Adipose tissue (tissue), 3 donors: ENCODE data around the gene STOX2. TPM values are rescaled to one million over a fixed set of nuclear protein-coding genes. Genes with fewer than 3 reads are reported as not detected.
"Not testable (repeated sequence)": the region's sequence is repeated elsewhere in the genome, so short reads cannot be mapped to it uniquely, and the experiment has no call there.

Experiments used
- H3K27ac ChIP-seq: one replicate; pipeline ENCODE4 v1.5.1; 2013; ENCODE audit warnings: low read depth, low read length
- WGBS, 3 donors: extraction: QIAGEN DNeasy Blood & Tissue Kit; methylation state at CpG; one replicate each; pipeline ENCODE4 v1.1.7; 2013; 5-methylcytosine and 5-hydroxymethylcytosine counted together
- polyA plus RNA-seq, 3 donors: library from polyadenylated mRNA; stranded (reverse); fragments of 200-250 nt; gene quantifications; one replicate each; pipeline ENCODE4 v1.2.3, GENCODE V29; 2013
- donor health status: healthy with polysubstance abuse.
- donor health status: Bipolar disorder and iron deficiency.
- donor health status: healthy.

Gene STOX2
- polyA plus RNA-seq, 3 donors, result 0.77 to 2.6 (median 2.4) TPM

DNA sequence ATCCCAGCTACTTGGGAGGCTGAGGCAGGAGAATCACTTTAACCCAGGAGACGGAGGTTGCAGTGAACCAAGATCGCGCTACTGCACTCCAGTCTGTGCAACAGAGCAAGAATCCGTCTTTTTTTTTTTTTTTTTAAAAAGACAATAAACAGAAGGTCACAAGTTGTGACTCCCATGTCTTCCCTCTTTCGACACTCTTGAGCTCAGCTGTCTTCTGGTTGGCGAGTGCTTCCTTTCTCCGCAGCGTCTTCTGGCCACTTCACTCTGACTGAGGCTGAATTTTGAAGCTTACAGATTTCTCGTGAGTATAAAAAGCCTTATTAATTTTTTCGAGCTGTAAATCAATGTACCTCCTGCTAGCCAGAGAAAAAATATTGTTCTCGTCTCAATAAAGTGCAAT lies 124.9 kb downstream of the STOX2 start:
- no peak overlapping the region for H3K27ac ChIP-seq
- 76 to 84% (median 79%) methylated on average over 11 of the region's 11 CpGs for WGBS, 3 donors

DNA sequence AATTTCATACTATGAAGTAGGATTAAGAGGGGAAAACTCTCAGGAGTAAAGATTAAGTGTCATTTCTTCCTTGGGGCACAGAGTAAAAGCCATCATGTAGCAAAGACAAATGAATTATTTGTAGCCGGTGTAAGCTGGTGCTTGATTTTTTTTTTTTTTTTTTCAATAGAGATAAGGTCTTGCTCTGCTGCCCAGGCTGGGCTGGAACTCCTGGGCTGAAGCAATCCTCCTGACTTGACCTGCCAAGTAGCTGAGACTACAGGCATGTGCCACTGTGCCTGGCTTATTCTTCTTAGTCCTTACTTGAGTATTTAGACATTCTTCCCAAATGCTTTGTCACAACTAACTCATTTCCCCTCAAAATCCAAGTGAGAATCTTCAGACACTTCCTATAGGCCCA lies 125.7 kb downstream of the STOX2 start:
- no peak overlapping the region for H3K27ac ChIP-seq
- 35 to 78% (median 78%) methylated on average over 1 of the region's 1 CpG for WGBS, 3 donors

DNA sequence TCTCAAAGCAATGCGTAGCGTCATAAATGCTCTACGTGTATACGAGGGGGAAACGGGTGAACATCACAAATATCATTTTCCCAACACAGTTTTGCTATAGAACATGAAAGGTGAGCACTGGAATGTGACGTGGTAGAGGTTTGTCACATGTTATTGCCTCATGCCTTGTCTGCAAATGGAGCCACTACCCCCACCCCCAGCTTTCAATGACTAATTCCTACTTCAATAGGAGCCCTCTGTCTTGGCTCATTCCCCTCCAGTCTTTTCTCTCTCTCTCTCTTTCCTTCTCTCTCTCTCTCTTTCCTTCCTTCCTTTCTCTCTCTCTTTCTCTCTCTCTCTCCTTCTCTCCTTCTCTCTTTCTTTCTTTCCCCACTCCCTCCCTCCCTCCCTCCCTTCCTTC lies 127.0 kb downstream of the STOX2 start:
- WGBS, 3 donors, result 93 to 97% (median 93%) methylated on average over 6 of the region's 6 CpGs
- H3K27ac ChIP-seq, result no peak overlapping the region

DNA sequence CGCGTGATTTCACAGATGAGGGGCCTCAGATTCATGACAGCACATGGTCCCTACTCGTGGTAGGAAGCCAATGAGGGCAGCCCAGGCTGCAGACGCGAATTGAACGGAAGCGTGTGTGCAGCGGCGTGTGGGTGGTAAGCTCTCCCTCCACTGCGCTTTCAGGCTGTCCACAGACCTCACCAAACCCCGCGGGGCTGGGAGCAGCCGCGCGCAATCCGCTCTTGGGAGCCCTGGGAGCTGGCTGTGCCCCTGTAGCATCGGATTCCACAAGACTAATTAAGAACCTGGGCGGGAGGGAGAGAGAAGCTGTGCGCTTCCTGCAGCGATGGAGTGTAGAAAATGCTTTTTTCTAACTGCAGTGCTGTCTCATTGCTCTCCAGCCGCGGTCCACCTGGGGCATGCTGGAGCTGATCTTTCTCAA lies 134.9 kb downstream of the STOX2 start:
- WGBS, 3 donors, result 11 to 37% (median 11%) methylated on average over 22 of the region's 22 CpGs
- no peak overlapping the region for H3K27ac ChIP-seq

DNA sequence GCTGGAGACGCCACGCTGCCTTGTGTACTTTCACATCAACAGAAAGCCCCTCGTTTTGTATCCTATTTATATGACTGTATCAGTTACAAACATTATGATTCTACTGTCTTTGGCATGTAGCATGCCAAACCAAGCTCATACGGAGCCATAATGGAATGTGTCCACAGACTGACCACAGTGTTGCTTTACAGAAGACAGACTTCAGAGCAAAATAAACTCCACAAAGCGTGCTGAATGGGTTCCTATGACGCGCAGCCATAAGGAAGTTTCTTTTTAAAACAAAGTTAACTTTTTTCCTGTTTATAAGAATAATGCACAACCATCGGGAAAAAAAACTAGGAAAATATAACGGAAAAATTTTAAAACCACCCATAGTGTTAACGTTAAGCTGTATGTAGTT lies 136.0 kb downstream of the STOX2 start:
- WGBS, 3 donors, result 92 to 95% (median 95%) methylated on average over 10 of the region's 10 CpGs
- H3K27ac ChIP-seq, result no peak overlapping the region

DNA sequence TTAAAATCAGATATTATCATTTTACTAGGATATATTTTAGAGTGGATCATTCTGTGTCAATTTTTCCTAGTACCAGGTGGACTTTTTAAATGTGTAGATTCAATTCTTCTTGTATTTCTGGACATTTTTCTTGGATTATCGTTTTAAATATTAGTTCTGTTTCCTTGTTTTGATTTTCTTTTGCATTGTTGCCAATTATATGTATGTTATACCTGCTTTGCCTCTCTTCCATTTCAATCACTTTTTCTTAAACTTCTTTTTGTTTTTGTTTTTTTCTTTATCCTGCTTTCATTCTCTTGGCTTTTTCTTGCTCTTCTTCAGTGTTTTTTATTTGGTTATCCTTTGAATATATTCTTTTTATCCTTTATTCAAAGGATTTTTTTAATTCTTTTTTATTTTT lies 141.0 kb downstream of the STOX2 start:
- WGBS, 3 donors, result 68 to 89% (median 86%) methylated on average over 1 of the region's 1 CpG
- no peak overlapping the region for H3K27ac ChIP-seq

DNA sequence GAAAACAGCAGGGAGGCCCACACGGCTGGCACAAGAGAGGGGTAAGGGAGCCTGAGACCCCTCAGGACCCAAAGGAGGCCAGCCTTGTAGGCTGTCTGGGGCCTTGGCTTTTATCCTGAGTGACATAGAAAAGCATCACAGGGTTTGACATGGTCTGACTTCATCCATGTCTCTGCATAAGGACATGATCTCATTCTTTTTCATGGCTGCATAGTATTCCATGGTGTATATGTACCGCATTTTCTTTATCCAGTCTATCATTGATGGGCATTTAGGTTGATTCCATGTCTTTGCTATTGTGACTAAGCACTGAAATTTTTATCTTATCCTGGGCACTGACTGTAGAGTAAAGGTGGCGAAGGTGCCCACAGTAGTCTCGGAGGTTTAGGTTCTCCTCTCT lies 146.2 kb downstream of the STOX2 start:
- WGBS, 3 donors, result 95 to 99% (median 97%) methylated on average over 4 of the region's 4 CpGs
- not testable (repeated sequence) for H3K27ac ChIP-seq

DNA sequence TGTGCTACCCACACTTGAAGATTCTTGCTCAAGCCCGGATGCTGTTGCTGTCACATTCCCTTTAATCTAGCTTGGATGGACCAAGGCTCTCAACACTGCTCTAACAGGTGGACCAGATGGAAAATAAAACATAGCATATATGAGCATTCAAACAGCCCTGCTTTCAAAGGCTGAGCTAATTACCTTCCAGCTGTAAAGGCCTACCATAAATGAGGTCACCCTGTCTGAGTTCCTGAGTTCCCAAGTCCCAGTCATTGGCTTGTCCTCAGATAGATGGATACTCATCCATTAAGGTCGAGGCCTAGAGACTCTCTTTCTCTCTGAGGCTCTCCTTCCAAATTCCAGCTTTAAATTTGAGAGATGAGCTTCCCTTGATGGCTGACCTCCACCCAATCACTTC lies 147.5 kb downstream of the STOX2 start:
- H3K27ac ChIP-seq, result no peak overlapping the region
- 83 to 86% (median 85%) methylated on average over 2 of the region's 2 CpGs for WGBS, 3 donors

DNA sequence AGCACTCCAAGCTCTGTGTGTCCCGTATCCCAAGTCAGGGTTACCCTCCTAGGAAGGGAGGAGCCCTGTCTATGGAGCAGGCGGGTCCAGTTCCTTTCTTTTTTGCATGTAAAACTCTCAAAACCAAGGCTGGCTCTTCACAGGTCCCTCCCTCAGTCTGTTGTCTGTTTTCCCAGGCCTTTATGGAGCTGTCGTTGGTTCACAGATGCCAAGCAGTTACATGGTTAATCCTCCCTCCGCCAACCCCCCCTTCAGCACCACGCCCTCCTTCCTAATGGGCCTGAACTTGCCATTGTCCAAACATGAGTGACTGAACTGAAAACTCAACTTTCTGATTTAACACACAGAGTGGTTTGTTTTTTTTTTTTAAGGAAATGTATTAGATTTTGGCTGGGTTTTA lies 148.3 kb downstream of the STOX2 start:
- 80 to 86% (median 83%) methylated on average over 5 of the region's 5 CpGs for WGBS, 3 donors
- no peak overlapping the region for H3K27ac ChIP-seq

DNA sequence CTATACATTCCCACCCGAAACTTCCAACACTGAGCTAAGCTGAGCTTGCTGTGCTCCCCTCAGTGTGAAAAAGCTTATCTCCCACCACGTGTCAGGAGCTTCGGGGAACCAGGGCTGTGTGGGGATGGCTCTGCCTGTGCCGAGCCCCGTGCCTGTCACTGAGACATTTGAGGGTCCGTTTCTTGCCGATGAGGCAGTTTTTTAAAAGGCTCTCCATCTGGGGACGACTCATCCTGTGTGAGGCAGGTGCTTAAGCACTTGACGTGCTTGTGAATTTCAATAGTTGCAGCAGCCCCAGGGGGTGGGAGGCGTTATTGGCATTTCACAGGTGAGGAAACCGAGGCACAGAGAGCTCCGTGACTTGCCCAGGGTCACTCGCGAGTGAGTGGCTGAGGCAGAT lies 151.8 kb downstream of the STOX2 start:
- WGBS, 3 donors, result 84 to 86% (median 85%) methylated on average over 14 of the region's 14 CpGs

DNA sequence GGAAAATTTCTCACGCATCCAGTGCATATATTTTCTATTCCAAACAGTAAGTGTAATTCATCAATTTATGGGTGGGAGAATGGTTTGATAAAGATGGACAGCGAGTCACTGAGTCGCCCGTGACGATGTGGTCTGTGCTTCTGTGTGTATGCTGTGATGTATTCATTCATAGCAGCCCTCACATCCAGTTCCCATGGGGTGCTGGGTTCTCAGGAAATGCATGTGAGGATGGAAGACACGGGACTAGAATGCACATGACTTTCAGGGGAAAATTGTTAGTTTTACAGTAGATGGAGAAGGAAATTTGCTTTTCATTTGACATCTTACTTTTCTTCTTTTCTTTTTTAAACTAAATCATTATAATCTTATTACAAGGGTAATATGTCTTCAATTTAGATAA lies 152.9 kb downstream of the STOX2 start:
- WGBS, 3 donors, result 70 to 85% (median 76%) methylated on average over 6 of the region's 6 CpGs
- no peak overlapping the region for H3K27ac ChIP-seq

More for the DNA sequence above, 151.8 kb downstream of the STOX2 start:
- H3K27ac ChIP-seq, result no peak overlapping the region

DNA sequence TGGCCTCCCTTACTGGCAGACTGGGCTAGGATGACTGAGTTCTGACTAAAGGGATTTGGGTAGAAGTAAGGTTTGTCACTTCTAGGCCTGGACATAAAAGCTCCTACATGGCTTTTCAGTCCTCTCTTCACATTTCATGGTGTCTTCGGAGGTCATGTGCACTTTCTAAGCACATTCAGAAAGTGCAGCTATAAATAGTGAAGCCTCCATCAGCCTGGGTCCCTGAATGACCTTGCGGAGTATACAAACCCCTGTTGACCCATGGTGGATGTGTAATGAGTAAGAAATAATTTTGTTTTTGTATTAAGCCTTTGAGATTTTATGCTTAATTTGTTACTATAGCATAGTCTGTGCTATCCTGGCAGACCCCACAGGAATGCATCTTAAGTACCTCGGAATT lies 154.0 kb downstream of the STOX2 start:
- H3K27ac ChIP-seq, result no peak overlapping the region
- 78 to 97% (median 93%) methylated on average over 3 of the region's 3 CpGs for WGBS, 3 donors

DNA sequence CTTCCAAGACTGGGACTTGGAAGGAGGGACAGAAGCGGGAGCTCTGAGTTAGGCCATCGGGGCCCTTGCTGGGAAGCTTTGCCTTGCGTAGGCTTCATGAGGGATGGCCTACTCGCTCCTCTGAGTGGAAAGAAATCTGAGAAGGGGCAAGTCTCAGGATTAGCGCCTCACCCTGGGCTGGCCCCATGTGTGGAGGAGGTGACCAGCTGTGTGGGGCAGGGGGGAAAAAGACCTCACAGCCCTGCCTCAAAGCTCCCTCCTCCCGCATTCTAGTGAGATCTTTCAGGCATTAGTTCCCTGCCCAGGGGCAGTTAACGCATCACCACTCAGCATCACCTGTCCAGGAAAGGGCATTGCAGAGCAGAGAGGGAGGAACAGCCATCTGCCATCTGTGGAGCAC lies 156.5 kb downstream of the STOX2 start:
- no peak overlapping the region for H3K27ac ChIP-seq
- WGBS, 3 donors, result 83 to 97% (median 96%) methylated on average over 7 of the region's 7 CpGs

DNA sequence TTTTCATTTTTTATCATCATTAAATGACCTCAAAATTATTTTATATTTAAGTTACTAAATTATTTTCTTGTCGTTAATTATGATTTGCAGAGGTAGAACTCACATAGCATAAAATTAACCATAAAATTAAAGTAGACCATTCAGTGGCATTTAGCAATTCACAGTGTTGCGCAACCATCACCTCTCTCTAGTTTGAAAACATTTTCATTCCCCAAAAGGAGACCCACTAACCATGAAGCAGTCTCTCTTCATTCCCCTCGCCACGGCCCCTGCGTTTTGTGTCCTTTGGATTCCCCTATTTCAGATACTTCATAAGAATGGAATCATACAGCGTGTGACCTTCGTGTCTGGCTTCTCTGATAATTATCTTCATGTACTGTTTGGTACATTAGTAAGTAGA lies 157.7 kb downstream of the STOX2 start:
- H3K27ac ChIP-seq, result no peak overlapping the region
- 89 to 94% (median 90%) methylated on average over 7 of the region's 7 CpGs for WGBS, 3 donors

DNA sequence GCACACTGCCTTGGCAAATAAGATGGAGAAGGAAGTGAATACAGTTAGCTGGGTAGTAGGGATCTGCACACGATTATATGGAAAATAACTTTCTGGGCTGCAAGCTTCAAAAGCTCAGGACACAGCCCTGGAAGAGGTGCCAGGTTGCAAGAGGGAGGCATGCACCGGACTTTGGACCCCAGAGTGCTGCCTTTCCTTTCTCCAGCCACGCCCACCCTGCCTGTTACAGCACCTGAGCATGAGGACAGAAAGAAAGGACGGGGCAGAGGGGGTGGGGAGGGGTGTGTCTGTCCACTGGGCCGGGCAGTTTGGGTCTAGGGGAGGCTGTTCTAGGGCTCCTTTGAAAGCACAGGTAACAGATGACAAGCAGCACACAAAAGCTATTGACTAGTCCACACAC lies 159.8 kb downstream of the STOX2 start:
- 38 to 91% (median 77%) methylated on average over 5 of the region's 5 CpGs for WGBS, 3 donors
- H3K27ac ChIP-seq, result no peak overlapping the region

DNA sequence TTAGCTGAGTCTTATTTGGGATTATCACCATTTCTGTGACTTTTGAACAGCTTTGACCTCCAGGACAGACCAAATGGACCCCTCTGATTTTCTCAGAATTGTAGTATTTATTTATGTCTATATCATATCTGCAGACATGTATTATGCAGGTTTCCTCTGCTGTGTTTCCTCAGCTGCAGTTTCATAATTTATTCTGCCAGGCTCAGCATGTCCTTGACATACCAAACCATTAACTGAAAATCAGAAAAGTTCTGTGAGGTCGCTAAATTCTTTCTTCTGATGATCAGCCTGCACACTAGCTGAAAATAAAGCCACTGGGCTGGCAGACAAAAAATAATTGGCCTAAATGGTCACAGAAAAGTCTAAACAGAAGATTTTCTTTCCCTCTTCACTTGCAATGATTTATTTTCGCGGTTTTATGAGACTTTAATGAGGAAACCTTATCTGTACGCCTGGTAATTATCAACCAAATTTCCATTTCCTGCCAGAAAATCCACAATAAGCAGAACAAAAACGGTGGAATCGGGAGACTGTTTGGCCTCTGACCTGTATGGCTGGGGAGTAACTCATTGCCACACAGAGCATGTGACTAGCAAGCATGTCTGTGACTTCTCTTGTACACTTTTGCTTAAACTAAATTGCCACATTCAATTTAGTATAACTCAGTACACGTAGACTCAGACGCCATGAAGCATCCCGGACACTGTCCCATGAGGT lies 161.6 kb downstream of the STOX2 start:
- H3K27ac ChIP-seq, result no peak overlapping the region
- 30 to 41% (median 36%) methylated on average over 9 of the region's 9 CpGs for WGBS, 3 donors

DNA sequence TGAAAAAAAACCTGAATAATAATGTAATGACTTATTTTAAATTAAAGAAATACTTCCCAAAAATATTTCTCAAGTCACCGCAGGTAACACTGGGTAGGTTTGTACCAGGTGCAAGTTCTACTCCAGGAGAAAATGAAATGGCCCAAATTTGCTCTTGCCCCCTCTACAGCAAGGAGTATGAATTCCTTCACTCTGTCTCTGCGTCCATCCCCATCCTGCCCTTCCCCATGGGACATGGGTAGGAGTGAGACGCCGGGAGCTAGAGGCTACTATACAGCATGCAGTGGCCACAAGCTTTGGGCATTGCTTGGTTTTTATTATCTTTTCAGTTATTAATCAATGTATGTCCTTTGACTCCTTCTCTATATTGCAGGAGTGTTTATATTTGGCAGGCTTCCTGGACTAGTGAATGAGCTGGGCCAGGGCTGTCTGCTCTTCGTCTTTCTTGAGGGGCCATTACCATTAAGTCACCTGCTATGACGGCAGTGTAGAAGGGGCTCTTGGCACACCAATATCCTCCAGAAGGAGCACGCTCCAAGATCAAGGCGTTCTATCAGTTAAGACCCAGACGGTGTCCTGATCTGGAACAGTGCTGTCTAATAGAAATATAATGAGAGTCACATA lies 162.9 kb downstream of the STOX2 start:
- WGBS, 3 donors, result 57 to 82% (median 67%) methylated on average over 9 of the region's 9 CpGs
- no peak overlapping the region for H3K27ac ChIP-seq
